ENCODE data around the gene SPATA3.

The SPATA3 gene

DNA sequence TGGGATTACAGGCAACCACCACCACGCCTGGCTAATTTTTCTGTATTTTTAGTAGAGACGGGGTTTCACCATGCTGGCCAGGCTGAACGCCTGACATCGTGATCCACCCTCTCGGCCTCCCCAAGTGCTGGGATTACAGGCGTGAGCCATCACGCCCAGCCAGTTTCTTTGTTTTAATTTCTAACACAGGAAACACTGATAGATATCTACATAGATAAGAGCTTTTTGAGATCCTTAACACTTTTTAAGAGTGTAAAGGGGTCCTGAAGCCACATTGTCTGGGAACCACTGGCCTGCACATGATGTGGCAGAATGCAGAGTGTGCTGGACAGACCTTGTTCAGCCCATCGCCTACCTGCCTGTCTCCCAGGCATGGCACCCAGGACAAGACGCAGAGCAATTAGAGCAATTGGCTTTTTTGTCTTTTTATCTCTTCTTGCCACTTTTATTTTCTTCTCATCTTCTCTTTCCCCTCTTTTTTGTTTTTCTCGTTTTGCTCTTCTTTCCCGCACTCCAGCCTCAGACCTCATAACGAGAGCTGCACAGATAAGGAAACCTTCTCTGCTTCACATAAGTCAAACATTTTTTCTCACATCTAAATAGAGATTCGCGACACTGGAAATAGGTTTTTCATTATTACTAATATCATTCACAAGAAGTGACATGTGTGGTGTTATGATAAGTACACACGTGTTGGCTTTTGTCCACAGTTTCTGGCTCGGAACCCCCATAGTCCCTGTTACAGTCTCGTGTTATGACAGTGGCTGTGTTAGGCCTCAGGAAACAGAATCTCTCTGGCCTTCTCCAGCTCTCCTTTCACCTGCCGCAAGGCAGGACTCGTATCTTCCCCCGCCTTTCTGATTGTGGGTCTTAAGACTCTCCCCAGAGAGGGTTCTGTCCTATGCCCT lies 45.7 kb upstream of the SPATA3 start:
- Histone ChIP-seq H4K8ac (ENCODE audit: low read depth, low read length) (no peak overlapping the region), H4K91ac (ENCODE audit: low read depth, low read length, poor library complexity) (no peak overlapping the region), H2AFZ (ENCODE audit: low read length) (no peak overlapping the region), H3K14ac (ENCODE audit: low read length) (no peak overlapping the region), H3K9ac (ENCODE audit: low read depth, low read length, poor library complexity) (no peak overlapping the region), H3K23ac (ENCODE audit: low read depth, low read length, poor library complexity) (no peak overlapping the region), H2BK12ac (ENCODE audit: low read length) (no peak overlapping the region), H3K4ac (ENCODE audit: low read length) (no peak overlapping the region), H3K36me3 (replicated peaks in 1 of 2; ENCODE audit: control insufficient read depth in 2 of 2, insufficient read depth in 2 of 2, low read length in 2 of 2) (no peaks in the 10 kb centered on the region), H2BK15ac (ENCODE audit: low read length) (no peak overlapping the region), H3K27me3 (ENCODE audit: control insufficient read depth in 3 of 3, insufficient read depth in 3 of 3, low read depth in 1 of 3, low read length in 3 of 3) (peaks cover 0 to 2% (median 0%) of the 10 kb centered on the region in 3 experiments), H2BK5ac (ENCODE audit: low read length) (no peak overlapping the region), H3K4me1 (ENCODE audit: control insufficient read depth in 2 of 2, insufficient read depth in 1 of 2, low read depth in 1 of 2, low read length in 2 of 2) (no peaks in the 10 kb centered on the region), H3K18ac (ENCODE audit: low read length) (no peak overlapping the region), H3K9me3 (replicated peaks in 1 of 2; ENCODE audit: control insufficient read depth in 2 of 2, insufficient read depth in 1 of 2, low read depth in 1 of 2, low read length in 2 of 2) (peaks cover 4 to 6% of the 10 kb centered on the region in 2 donors), H3K79me1 (ENCODE audit: low read depth, low read length) (no peaks in the 10 kb centered on the region), H2AK5ac (ENCODE audit: low read depth, low read length) (no peak overlapping the region), H3K4me3 (ENCODE audit: low read length in 2 of 2) (no peak overlapping the region), H3K4me2 (ENCODE audit: insufficient read depth, low read length, poor library complexity, severe bottlenecking) (no peak overlapping the region), H3K27ac (replicated peaks; ENCODE audit: low read length) (no peak overlapping the region), H2BK120ac (ENCODE audit: low read depth, low read length) (no peak overlapping the region)
- WGBS, 2 donors (ENCODE audit: extremely low coverage in 2 of 2, insufficient read length in 2 of 2, insufficient replicate concordance in 1 of 2), result no CpG with 5 or more reads among the region's 20 CpGs
- no peak for DNase-seq (ENCODE audit: low spot score)

DNA sequence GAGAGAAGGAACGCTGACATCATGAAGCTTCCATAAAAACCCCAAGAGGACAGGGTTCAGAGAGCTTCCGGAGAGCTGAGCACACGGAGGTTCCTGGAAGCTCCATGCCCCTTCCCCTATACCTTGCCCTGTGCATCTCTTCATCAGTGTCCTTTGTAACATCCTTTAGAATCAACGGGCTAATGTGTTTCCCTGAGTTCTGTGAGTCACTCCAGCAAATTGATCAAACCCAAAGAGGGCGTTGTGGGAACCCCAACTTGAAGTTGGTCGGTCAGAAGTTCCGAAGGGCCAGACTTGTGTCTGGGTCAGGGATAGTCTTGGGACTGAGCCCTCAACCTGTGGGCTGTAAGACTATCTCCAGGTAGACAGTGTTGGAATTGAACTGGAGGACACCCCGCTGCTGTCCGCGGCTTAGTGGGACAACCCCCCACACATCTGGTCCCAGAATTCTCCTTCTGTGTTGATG lies 45.0 kb upstream of the SPATA3 start:
- Histone ChIP-seq H3K4me3 (ENCODE audit: low read length in 2 of 2) (no peak overlapping the region), H3K4ac (ENCODE audit: low read length) (no peak overlapping the region), H3K27me3 (ENCODE audit: control insufficient read depth in 3 of 3, insufficient read depth in 3 of 3, low read depth in 1 of 3, low read length in 3 of 3) (peaks cover 0 to 8% (median 0%) of the 10 kb centered on the region in 3 experiments), H3K36me3 (replicated peaks in 1 of 2; ENCODE audit: control insufficient read depth in 2 of 2, insufficient read depth in 2 of 2, low read length in 2 of 2) (no peaks in the 10 kb centered on the region), H3K23ac (ENCODE audit: low read depth, low read length, poor library complexity) (no peak overlapping the region), H3K79me1 (ENCODE audit: low read depth, low read length) (no peaks in the 10 kb centered on the region), H3K18ac (ENCODE audit: low read length) (no peak overlapping the region), H2AK5ac (ENCODE audit: low read depth, low read length) (no peak overlapping the region), H4K8ac (ENCODE audit: low read depth, low read length) (no peak overlapping the region), H2BK15ac (ENCODE audit: low read length) (no peak overlapping the region), H3K4me2 (ENCODE audit: insufficient read depth, low read length, poor library complexity, severe bottlenecking) (no peak overlapping the region), H2AFZ (ENCODE audit: low read length) (no peak overlapping the region), H3K9ac (ENCODE audit: low read depth, low read length, poor library complexity) (no peak overlapping the region), H2BK12ac (ENCODE audit: low read length) (no peak overlapping the region), H3K27ac (replicated peaks; ENCODE audit: low read length) (no peak overlapping the region), H3K4me1 (ENCODE audit: control insufficient read depth in 2 of 2, insufficient read depth in 1 of 2, low read depth in 1 of 2, low read length in 2 of 2) (no peaks in the 10 kb centered on the region), H4K91ac (ENCODE audit: low read depth, low read length, poor library complexity) (no peak overlapping the region), H2BK5ac (ENCODE audit: low read length) (no peak overlapping the region), H2BK120ac (ENCODE audit: low read depth, low read length) (no peak overlapping the region), H3K14ac (ENCODE audit: low read length) (no peak overlapping the region), H3K9me3 (replicated peaks in 1 of 2; ENCODE audit: control insufficient read depth in 2 of 2, insufficient read depth in 1 of 2, low read depth in 1 of 2, low read length in 2 of 2) (peaks cover 4 to 6% of the 10 kb centered on the region in 2 donors)
- DNase-seq (ENCODE audit: low spot score), result no peak
- WGBS, 2 donors (ENCODE audit: extremely low coverage in 2 of 2, insufficient read length in 2 of 2, insufficient replicate concordance in 1 of 2), result no CpG with 5 or more reads among the region's 10 CpGs

DNA sequence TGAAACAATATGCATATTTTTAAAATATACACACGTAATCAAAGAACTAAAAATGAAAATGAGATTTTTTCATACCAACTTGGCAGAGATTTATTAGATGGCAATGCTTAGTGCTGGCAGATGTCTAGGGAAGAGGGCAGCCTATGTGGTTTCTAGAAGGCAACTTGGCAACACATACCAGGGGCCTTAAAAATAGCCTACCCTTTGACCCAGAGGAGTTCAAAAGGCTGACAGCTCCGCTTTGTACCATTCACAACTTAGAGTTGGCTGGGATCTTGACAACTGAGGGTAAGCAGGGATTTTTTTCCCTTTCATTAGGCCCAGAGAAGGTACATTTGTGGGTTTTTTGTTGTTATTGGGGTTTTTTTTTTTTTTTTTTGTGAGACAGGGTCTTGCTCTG lies 44.5 kb upstream of the SPATA3 start:
- H2AFZ ChIP-seq (ENCODE audit: low read length), result no peak overlapping the region
- no peak overlapping the region for H2BK5ac ChIP-seq (ENCODE audit: low read length)
- no peak overlapping the region for H2BK15ac ChIP-seq (ENCODE audit: low read length)

DNA sequence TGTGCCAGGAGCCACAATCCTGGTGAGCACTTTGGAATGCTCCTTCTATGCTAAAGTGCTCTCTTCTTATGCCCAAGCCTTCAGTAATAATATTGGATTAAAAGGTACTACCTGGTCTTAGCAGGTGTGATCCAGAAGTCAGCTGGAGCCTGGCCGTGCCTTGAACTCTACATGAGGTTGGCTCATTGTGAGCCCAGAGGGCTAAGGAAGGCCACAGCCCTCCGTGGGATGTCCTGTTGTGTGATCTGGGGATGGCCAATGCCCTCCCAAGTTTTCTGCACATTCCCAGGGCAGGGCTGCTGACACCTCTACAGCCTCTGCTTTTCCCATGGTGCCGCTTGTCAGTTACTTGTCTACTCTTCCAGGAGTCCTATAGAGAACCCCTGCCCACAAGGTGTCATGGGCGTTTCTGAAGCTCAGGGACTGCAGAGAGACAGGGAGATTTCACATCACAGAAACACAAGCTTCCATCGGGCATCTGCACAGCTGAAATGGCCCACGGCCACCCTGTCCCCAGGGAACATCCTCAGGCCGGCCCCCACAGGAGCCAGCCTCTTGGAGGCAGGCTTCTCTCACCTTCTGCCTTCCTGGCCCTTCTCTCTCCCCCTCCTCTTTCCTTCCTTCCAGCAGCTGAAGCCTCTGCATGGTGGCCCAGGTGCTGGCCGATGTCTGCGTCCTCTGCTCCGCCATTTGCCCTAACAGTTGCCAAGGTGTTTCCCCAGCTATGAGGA lies 43.5 kb upstream of the SPATA3 start:
- no peak overlapping the region for H3K4me2 ChIP-seq (ENCODE audit: insufficient read depth, low read length, poor library complexity, severe bottlenecking)
- H2BK5ac ChIP-seq (ENCODE audit: low read length), result no peak overlapping the region
- no peak for DNase-seq (ENCODE audit: low spot score)
- H4K91ac ChIP-seq (ENCODE audit: low read depth, low read length, poor library complexity), result no peak overlapping the region
- WGBS, 2 donors (ENCODE audit: extremely low coverage in 2 of 2, insufficient read length in 2 of 2, insufficient replicate concordance in 1 of 2), result no CpG with 5 or more reads among the region's 10 CpGs
- H3K4ac ChIP-seq (ENCODE audit: low read length), result no peak overlapping the region
- H3K18ac ChIP-seq (ENCODE audit: low read length), result no peak overlapping the region
- no peak overlapping the region for H2AFZ ChIP-seq (ENCODE audit: low read length)
- H2BK120ac ChIP-seq (ENCODE audit: low read depth, low read length), result no peak overlapping the region
- H3K27ac ChIP-seq (replicated peaks; ENCODE audit: low read length), result no peak overlapping the region
- H3K27me3 ChIP-seq (ENCODE audit: control insufficient read depth in 3 of 3, insufficient read depth in 3 of 3, low read depth in 1 of 3, low read length in 3 of 3), result peaks cover 0 to 20% (median 4%) of the 10 kb centered on the region in 3 experiments
- no peaks in the 10 kb centered on the region for H3K36me3 ChIP-seq (replicated peaks in 1 of 2; ENCODE audit: control insufficient read depth in 2 of 2, insufficient read depth in 2 of 2, low read length in 2 of 2)
- H3K9me3 ChIP-seq (replicated peaks in 1 of 2; ENCODE audit: control insufficient read depth in 2 of 2, insufficient read depth in 1 of 2, low read depth in 1 of 2, low read length in 2 of 2), result peaks cover 4 to 6% of the 10 kb centered on the region in 2 donors
- no peak overlapping the region for H3K4me3 ChIP-seq (ENCODE audit: low read length in 2 of 2)
- H3K9ac ChIP-seq (ENCODE audit: low read depth, low read length, poor library complexity), result no peak overlapping the region
- H2BK15ac ChIP-seq (ENCODE audit: low read length), result no peak overlapping the region
- H2BK12ac ChIP-seq (ENCODE audit: low read length), result no peak overlapping the region
- H3K4me1 ChIP-seq (ENCODE audit: control insufficient read depth in 2 of 2, insufficient read depth in 1 of 2, low read depth in 1 of 2, low read length in 2 of 2), result peaks cover 0 to 5% of the 10 kb centered on the region in 2 donors
- H4K8ac ChIP-seq (ENCODE audit: low read depth, low read length), result no peak overlapping the region
- H3K14ac ChIP-seq (ENCODE audit: low read length), result peak overlapping the region; percentile 32
- no peak overlapping the region for H3K23ac ChIP-seq (ENCODE audit: low read depth, low read length, poor library complexity)
- H3K79me1 ChIP-seq (ENCODE audit: low read depth, low read length), result no peaks in the 10 kb centered on the region
- H2AK5ac ChIP-seq (ENCODE audit: low read depth, low read length), result no peak overlapping the region

More for the DNA sequence above, 44.5 kb upstream of the SPATA3 start:
- no CpG with 5 or more reads among the region's 2 CpGs for WGBS, 2 donors (ENCODE audit: extremely low coverage in 2 of 2, insufficient read length in 2 of 2, insufficient replicate concordance in 1 of 2)
- no peak overlapping the region for H2BK12ac ChIP-seq (ENCODE audit: low read length)
- no peak overlapping the region for H3K4me3 ChIP-seq (ENCODE audit: low read length in 2 of 2)
- H3K4me1 ChIP-seq (ENCODE audit: control insufficient read depth in 2 of 2, insufficient read depth in 1 of 2, low read depth in 1 of 2, low read length in 2 of 2), result no peaks in the 10 kb centered on the region
- no peak overlapping the region for H3K23ac ChIP-seq (ENCODE audit: low read depth, low read length, poor library complexity)
- H3K79me1 ChIP-seq (ENCODE audit: low read depth, low read length), result no peaks in the 10 kb centered on the region
- no peak overlapping the region for H3K4ac ChIP-seq (ENCODE audit: low read length)
- peaks cover 4 to 6% of the 10 kb centered on the region in 2 donors for H3K9me3 ChIP-seq (replicated peaks in 1 of 2; ENCODE audit: control insufficient read depth in 2 of 2, insufficient read depth in 1 of 2, low read depth in 1 of 2, low read length in 2 of 2)
- H3K14ac ChIP-seq (ENCODE audit: low read length), result no peak overlapping the region
- no peak overlapping the region for H3K27ac ChIP-seq (replicated peaks; ENCODE audit: low read length)
- H2BK120ac ChIP-seq (ENCODE audit: low read depth, low read length), result no peak overlapping the region
- no peak overlapping the region for H3K4me2 ChIP-seq (ENCODE audit: insufficient read depth, low read length, poor library complexity, severe bottlenecking)
- no peaks in the 10 kb centered on the region for H3K36me3 ChIP-seq (replicated peaks in 1 of 2; ENCODE audit: control insufficient read depth in 2 of 2, insufficient read depth in 2 of 2, low read length in 2 of 2)
- H4K91ac ChIP-seq (ENCODE audit: low read depth, low read length, poor library complexity), result no peak overlapping the region
- no peak for DNase-seq (ENCODE audit: low spot score)
- no peak overlapping the region for H3K18ac ChIP-seq (ENCODE audit: low read length)
- no peak overlapping the region for H3K9ac ChIP-seq (ENCODE audit: low read depth, low read length, poor library complexity)
- no peak overlapping the region for H2AK5ac ChIP-seq (ENCODE audit: low read depth, low read length)
- H4K8ac ChIP-seq (ENCODE audit: low read depth, low read length), result no peak overlapping the region
- H3K27me3 ChIP-seq (ENCODE audit: control insufficient read depth in 3 of 3, insufficient read depth in 3 of 3, low read depth in 1 of 3, low read length in 3 of 3), result peaks cover 0 to 10% (median 0%) of the 10 kb centered on the region in 3 experiments
